ENCODE data around the gene GNG12.

The GNG12 gene

DNA sequence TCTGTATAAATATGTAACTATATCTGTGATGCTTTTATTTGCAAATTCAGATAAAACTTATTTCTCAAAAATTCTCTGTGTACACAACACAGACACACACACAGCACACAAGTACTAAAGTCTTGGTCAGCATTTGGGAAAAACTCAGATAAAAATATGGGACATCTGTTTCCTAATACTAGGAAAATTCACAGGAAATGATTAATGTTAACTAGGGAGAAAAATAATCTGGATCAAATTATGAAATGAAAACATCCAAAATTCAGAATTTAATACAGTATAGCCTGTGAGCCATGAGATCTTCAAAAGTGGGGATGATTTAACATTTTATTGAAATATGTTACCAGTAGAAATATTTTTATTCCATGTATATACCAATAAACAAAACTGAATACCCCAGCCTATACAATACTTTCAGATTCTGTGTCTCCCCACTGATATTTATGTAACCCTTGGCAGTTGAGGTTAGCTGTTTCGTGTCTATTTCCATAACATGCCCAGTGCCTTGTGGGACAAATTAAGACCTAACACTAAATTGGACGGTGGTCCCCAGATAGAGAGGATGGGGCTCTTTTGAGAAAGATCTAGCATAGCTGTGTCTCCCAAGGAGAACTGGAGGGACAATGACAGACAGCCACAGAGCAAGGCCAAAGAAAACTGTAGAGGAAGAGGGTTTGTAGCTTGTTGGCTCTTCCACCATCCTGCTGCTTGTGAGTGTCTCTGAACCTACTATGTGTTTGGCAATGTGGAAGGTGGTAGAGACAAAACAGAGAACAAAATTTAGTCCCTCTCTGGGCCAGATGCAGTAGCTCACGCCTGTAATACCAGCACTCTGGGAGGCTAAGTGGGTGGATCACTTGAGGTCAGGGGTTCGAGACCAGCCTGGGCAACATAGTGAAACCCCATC lies 47.2 kb downstream of the GNG12 start:
- no peaks in the 10 kb centered on the region for H3K9me3 ChIP-seq (ENCODE audit: low read length)
- H2AFZ ChIP-seq (ENCODE audit: low read depth, low read length), result no peak overlapping the region
- no peaks in the 10 kb centered on the region for H3K36me3 ChIP-seq (ENCODE audit: insufficient read depth, low read length)
- peaks cover under 1% of the 10 kb centered on the region for H3K4me1 ChIP-seq (ENCODE audit: insufficient read depth, low read length)
- H3K27me3 ChIP-seq (ENCODE audit: insufficient read depth, low read length), result no peaks in the 10 kb centered on the region
- H3K4me3 ChIP-seq (ENCODE audit: low read length), result no peak overlapping the region

DNA sequence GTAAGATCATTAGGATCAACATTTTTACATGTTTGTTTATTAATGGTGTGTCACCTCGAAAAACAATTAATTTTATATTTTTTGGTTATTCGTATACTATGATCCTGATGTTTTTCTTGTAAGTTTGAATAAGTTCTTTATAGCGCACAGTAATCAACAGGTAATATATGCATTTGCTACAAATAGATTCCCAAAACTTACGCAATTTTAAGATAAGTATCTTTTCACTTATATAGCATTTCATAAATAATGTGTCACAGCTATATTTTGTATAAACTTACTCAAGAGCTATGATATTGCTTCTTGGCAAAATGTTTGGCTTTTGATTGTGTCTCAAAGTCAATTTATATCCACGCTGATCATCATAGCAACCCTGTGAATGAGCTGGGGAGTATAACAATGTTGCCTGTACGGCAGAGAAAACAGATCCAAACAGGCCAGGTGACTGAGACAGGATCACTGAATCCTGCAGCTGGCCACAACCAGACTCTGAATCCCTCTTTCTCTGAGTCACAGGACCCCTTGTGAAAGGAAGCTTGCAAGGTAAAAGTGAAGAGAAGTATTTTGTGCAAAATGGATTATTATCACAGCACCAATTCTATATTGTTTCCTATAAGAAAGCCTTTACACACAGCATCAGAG lies 48.6 kb downstream of the GNG12 start:
- no peaks in the 10 kb centered on the region for H3K4me1 ChIP-seq (ENCODE audit: insufficient read depth, low read length)
- no peak overlapping the region for H2AFZ ChIP-seq (ENCODE audit: low read depth, low read length)
- no peaks in the 10 kb centered on the region for H3K9me3 ChIP-seq (ENCODE audit: low read length)
- H3K36me3 ChIP-seq (ENCODE audit: insufficient read depth, low read length), result no peaks in the 10 kb centered on the region
- no peak overlapping the region for H3K4me3 ChIP-seq (ENCODE audit: low read length)
- H3K27me3 ChIP-seq (ENCODE audit: insufficient read depth, low read length), result no peaks in the 10 kb centered on the region

DNA sequence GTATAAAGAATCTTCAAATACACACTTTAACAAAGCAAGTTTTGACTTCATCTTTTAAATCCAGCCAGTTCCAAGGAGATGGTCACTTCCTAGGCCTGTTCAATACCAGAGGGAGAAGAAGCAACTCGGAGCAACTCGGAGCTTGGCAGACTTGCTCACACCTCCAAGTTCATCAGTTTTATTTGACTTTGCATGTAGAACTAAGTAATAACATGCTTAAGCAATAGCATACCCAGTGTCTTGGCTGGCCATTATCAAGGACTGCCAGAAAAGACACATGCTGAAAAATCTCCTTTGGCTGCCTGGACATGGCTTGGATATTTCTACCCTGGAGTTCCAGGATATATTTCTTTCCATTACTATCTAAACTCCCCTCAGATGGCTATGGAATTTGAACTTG lies 52.6 kb downstream of the GNG12 start:
- Histone ChIP-seq H2AFZ (ENCODE audit: low read depth, low read length) (no peak overlapping the region), H3K4me1 (ENCODE audit: insufficient read depth, low read length) (no peaks in the 10 kb centered on the region), H3K9me3 (ENCODE audit: low read length) (no peaks in the 10 kb centered on the region), H3K4me3 (ENCODE audit: low read length) (no peak overlapping the region), H3K27me3 (ENCODE audit: insufficient read depth, low read length) (no peaks in the 10 kb centered on the region), H3K36me3 (ENCODE audit: insufficient read depth, low read length) (no peaks in the 10 kb centered on the region)

DNA sequence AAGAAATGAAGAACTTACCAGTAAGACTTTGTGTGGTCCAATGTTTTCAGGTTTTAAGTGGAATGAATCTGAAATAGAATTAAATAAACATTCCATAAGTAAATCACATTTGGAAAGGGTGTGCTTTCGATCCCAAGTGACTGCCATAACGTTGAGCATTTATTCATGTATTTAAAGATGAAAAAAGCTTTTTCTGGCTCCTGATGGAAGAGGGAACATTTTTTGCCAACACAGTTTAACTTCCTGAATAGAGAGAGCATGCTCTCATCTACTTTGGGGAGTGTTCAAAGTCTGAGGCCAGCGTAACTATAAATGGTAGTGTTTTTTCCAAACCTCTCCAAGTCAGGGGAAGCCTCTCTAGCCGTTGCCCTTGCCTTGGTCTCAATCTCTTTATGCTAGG lies 55.8 kb downstream of the GNG12 start:
- Histone ChIP-seq H3K9me3 (ENCODE audit: low read length) (no peaks in the 10 kb centered on the region), H3K4me3 (ENCODE audit: low read length) (no peak overlapping the region), H2AFZ (ENCODE audit: low read depth, low read length) (no peak overlapping the region), H3K4me1 (ENCODE audit: insufficient read depth, low read length) (no peaks in the 10 kb centered on the region), H3K36me3 (ENCODE audit: insufficient read depth, low read length) (no peaks in the 10 kb centered on the region), H3K27me3 (ENCODE audit: insufficient read depth, low read length) (no peaks in the 10 kb centered on the region)

DNA sequence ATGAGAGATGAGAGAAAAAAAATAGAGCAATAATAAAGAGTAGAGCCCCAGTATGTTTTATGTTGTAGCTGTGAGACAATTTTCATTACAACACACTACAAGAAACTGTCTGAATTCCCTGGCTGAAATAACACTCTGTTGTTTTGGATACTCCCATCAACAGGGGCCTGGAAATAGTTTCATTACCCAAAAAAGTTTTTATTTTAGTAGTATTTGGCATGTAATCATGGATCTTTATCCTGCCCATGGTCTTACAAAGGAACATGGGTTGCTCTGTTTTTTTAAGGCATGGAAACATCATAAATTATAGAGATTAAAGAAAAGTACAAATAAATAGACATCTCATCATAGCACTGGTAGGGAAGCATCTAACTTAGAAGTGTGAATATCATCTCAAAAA lies 56.3 kb downstream of the GNG12 start:
- Histone ChIP-seq H2AFZ (ENCODE audit: low read depth, low read length) (no peak overlapping the region), H3K4me1 (ENCODE audit: insufficient read depth, low read length) (no peaks in the 10 kb centered on the region), H3K9me3 (ENCODE audit: low read length) (no peaks in the 10 kb centered on the region), H3K27me3 (ENCODE audit: insufficient read depth, low read length) (no peaks in the 10 kb centered on the region), H3K36me3 (ENCODE audit: insufficient read depth, low read length) (no peaks in the 10 kb centered on the region), H3K4me3 (ENCODE audit: low read length) (no peak overlapping the region)

DNA sequence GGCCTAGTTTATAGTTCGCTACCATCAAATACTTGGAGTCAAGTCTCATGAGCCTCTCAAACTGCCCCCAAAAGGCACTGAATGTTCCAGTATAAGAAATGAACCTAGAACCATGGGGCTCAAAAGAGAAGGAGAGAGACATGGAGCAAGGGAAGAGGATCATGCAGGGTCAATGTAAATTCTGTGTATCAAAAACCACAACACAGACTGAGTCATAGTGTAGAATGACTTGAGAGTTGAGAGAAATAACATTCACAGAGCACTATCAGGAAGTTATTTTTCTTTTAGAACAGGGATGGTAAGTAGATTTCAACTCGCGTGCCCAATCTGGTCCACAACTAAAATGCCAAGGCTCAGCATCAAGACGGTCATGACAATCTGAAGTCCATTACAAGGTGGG lies 59.8 kb downstream of the GNG12 start:
- no peak overlapping the region for H2AFZ ChIP-seq (ENCODE audit: low read depth, low read length)
- no peaks in the 10 kb centered on the region for H3K27me3 ChIP-seq (ENCODE audit: insufficient read depth, low read length)
- no peak overlapping the region for H3K4me3 ChIP-seq (ENCODE audit: low read length)
- H3K36me3 ChIP-seq (ENCODE audit: insufficient read depth, low read length), result no peaks in the 10 kb centered on the region
- H3K9me3 ChIP-seq (ENCODE audit: low read length), result no peaks in the 10 kb centered on the region
- H3K4me1 ChIP-seq (ENCODE audit: insufficient read depth, low read length), result no peaks in the 10 kb centered on the region

DNA sequence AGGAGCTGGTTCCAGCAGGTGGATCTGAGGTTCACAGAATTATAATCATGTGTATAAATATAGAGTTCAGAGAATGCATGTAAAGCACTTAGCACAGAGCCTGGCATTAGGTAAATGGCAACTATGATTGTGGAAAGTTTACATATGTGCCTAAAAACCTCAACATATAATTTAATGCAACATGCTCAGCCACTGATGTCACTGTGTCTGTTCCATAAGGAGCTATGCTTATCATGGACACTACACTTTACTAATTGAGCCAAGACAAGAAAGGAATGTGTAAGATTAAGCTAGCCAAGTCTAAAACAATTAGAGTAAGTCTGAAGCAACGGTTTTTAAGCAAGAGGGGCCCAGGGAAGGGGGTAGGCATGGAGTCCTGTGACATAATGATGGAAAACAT lies 61.5 kb downstream of the GNG12 start:
- Histone ChIP-seq H3K4me3 (ENCODE audit: low read length) (no peak overlapping the region), H3K27me3 (ENCODE audit: insufficient read depth, low read length) (no peaks in the 10 kb centered on the region)

DNA sequence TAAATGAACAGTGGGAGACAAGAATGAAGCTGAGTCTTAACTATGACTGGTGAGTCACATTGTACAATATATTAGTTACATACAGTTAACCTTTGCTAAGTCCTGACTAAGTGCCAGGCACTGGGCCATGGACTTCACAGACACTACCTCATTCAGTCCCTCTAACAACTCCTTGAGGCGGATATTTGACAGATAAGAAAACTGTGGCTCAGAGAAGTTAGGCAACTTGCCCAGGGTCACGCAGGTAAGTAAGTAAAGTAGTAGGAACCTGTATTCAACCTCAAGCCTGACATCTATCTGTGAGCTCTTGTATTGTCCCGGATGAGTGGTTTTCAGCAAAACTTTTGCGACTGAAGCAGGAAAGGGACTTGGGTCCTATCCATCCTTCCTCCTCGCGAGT lies 62.1 kb downstream of the GNG12 start:
- no peaks in the 10 kb centered on the region for H3K27me3 ChIP-seq (ENCODE audit: insufficient read depth, low read length)
- H3K9me3 ChIP-seq (ENCODE audit: low read length), result no peaks in the 10 kb centered on the region
- H3K4me1 ChIP-seq (ENCODE audit: insufficient read depth, low read length), result peaks cover 8% of the 10 kb centered on the region
- H3K4me3 ChIP-seq (ENCODE audit: low read length), result no peak overlapping the region
- no peaks in the 10 kb centered on the region for H3K36me3 ChIP-seq (ENCODE audit: insufficient read depth, low read length)
- no peak overlapping the region for H2AFZ ChIP-seq (ENCODE audit: low read depth, low read length)

More for the DNA sequence above, 61.5 kb downstream of the GNG12 start:
- no peaks in the 10 kb centered on the region for H3K36me3 ChIP-seq (ENCODE audit: insufficient read depth, low read length)
- no peak overlapping the region for H2AFZ ChIP-seq (ENCODE audit: low read depth, low read length)
- H3K9me3 ChIP-seq (ENCODE audit: low read length), result no peaks in the 10 kb centered on the region
- H3K4me1 ChIP-seq (ENCODE audit: insufficient read depth, low read length), result peaks cover 3% of the 10 kb centered on the region

DNA sequence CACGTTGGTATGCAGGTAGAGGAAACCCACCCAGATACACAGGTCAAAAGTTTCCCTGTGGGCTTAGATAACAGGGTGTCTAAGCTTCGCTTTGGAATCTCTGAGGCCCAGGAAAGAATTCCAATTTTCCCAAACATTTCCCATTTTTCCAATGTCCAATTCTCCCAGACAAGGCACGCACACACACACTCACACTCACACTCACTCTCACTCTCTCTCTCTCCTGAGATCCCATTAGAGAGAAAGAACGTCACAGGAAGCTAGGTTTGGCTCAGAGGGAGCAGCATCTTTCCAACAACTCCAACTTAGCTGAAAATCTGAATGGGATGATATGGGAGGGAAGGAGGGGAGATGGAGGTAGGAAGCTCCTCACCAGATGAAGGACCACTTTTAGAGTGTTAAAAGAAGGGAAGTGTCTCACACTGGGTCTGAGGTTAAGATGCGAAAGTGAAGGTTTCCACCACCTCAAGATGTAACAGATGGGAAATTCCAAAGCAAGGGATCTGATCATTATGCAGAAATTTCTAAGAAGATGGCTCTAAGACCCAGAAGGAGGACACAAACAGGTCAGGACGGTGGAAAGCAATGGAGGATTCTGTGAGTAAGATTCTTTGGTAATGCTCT lies 63.5 kb downstream of the GNG12 start:
- Histone ChIP-seq H2AFZ (ENCODE audit: low read depth, low read length) (no peak overlapping the region), H3K36me3 (ENCODE audit: insufficient read depth, low read length) (no peaks in the 10 kb centered on the region), H3K9me3 (ENCODE audit: low read length) (no peaks in the 10 kb centered on the region), H3K27me3 (ENCODE audit: insufficient read depth, low read length) (no peaks in the 10 kb centered on the region), H3K4me1 (ENCODE audit: insufficient read depth, low read length) (peaks cover 8% of the 10 kb centered on the region), H3K4me3 (ENCODE audit: low read length) (no peak overlapping the region)

DNA sequence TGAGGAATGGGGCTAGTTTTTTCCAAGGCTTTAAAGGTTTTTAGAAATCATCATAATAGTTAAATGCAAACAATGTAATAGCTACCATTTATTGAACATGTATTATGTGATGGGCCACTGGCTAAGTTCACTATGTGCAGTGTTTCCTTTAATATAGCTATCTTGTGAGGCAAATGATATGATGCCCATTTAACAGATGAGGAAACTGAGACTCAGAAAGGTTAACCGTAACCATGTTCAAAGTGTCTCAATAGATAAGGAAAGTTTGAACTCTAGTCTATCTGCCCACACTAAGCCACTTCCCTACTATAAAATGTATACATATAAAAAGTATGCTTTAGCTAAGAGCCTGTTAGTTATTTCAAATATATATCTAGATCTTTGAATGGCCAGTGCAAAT lies 64.8 kb downstream of the GNG12 start:
- no peaks in the 10 kb centered on the region for H3K36me3 ChIP-seq (ENCODE audit: insufficient read depth, low read length)
- H3K27me3 ChIP-seq (ENCODE audit: insufficient read depth, low read length), result no peaks in the 10 kb centered on the region
- H3K4me1 ChIP-seq (ENCODE audit: insufficient read depth, low read length), result peaks cover 8% of the 10 kb centered on the region
- no peak overlapping the region for H3K4me3 ChIP-seq (ENCODE audit: low read length)
- H3K9me3 ChIP-seq (ENCODE audit: low read length), result no peaks in the 10 kb centered on the region
- no peak overlapping the region for H2AFZ ChIP-seq (ENCODE audit: low read depth, low read length)

DNA sequence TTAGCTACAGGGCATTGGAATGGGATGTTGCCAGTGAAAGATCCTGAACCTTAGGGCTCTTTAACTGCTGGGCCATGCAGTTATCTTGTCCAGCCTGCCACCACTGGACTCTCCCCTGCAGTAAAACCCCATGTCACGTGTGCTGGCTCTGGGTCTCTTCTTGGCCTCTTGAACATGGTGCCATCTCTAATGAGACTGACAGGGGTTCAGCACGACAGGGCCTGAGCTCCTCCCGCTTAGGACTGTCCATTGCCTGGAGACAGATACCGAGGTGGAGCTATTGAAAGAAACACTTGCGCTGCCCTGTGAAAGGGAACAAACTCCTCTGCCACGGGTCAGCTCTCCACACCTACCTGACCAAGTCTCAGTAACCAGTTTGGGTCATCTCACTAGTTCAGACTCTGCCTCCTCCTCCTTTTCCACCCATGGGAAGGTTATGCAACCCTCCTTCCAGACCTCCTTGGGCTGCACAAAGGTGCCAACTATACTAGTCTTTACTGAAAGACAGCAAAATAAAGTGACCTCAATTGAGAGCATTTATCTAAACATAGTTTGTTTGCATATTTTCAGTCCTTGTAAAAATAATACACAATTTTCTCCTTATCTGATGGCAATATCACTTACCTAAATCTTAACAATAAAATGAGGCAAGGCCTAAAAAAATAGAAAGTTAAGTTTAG lies 66.0 kb downstream of the GNG12 start:
- no peak overlapping the region for H3K4me3 ChIP-seq (ENCODE audit: low read length)
- H3K9me3 ChIP-seq (ENCODE audit: low read length), result no peaks in the 10 kb centered on the region

DNA sequence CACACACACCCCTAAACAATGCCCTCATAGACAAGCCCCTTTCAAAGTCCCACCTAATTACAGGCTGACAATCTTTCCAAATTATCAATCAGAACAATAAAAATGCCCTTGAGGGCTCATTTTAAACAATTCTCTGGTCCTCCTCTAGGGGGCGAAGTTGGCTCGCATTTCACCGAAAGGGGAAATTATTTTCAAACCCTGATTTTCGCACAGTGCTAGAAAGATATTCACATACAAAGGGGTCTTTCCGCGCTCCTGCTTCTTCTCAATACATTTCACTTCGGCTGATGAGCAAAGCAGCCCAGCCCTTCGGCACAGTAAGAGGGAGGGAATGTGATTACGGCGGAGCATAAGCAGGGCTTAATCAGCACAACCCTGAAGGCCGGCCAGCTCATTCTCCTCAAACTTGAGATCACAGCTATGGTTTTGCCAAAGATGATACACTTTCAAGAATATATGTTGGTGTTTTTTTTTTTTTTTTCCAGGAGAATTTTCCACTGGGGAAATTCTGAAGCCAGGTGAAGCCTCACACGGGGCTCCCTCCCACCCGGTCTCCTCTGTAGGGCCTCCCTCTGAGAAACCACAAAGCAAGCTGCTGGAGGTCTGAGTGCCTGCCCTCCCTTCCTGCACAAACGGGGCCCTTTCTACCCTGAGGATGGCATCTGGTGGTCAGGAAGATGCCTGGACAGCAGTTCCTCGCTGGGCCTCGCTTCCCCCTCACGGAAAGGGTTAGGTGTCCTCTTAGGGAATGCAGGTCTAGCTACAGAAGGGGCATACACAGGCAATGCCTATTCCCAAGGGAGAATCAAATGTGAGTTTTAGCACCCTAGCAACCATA lies 66.9 kb downstream of the GNG12 start:
- Histone ChIP-seq H3K36me3 (ENCODE audit: insufficient read depth, low read length) (no peaks in the 10 kb centered on the region), H3K9me3 (ENCODE audit: low read length) (no peaks in the 10 kb centered on the region), H3K4me3 (ENCODE audit: low read length) (peak overlapping the region; percentile 42), H3K27me3 (ENCODE audit: insufficient read depth, low read length) (no peaks in the 10 kb centered on the region), H3K4me1 (ENCODE audit: insufficient read depth, low read length) (peaks cover 8% of the 10 kb centered on the region), H2AFZ (ENCODE audit: low read depth, low read length) (peak overlapping the region; percentile 55)

More for the DNA sequence above, 66.0 kb downstream of the GNG12 start:
- peak overlapping the region; percentile 55 for H2AFZ ChIP-seq (ENCODE audit: low read depth, low read length)
- H3K4me1 ChIP-seq (ENCODE audit: insufficient read depth, low read length), result peaks cover 8% of the 10 kb centered on the region
- H3K36me3 ChIP-seq (ENCODE audit: insufficient read depth, low read length), result no peaks in the 10 kb centered on the region
- H3K27me3 ChIP-seq (ENCODE audit: insufficient read depth, low read length), result no peaks in the 10 kb centered on the region
